HG02938 (cell line): Measurements from ENCODE around the gene RNF41.
"Not testable (repeated sequence)": the region's sequence is repeated elsewhere in the genome, so short reads cannot be mapped to it uniquely, and the experiment has no call there.

Source experiments
- ATAC-seq: cut with Tn5 transposase; IDR thresholded peaks from one replicate; pipeline ENCODE4 v1.9.1; 2021; ENCODE audit warnings: mild to moderate bottlenecking, moderate library complexity; ENCODE audit not compliant: unreplicated experiment

RNF41 gene

DNA sequence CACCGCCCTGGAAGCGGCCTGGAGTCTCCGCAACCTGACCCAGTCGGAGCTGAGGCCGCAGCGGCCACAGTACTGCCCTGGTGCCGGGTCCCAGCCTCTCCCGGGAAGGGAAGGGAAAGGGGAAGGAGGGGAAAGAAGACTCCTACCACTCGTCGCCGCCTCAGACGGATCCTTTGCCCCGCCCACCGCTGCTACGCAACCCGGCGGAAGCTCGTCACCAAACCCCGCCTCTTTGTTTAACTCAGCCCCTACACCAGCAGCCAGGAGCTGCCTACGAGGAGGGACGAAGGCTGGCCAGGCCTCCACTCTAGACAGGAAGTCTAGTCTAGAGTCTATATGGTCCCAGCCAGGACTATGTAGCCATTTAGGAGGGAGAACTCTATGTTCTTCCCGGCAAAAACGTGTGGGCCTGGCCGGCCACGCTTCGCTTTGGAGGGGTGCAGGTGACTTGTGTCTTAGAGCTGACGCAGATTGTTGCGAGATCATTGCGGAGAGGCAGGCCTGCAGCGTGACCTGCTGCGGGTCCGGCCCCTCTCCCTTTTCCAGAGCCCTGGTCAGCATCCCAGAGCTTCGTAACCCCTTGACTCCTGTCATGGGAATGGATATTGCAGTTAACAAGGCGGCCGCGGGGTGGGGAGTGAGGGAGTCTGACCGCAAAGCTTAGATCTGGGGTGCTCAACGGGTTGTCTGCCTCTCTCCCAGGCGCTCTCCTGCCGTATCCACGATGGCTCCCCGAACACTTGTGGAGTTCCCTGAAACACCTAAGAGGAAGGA is at the start of gene RNF41:
Gene RNF41 (minus strand): TSS at position 166 of the 774 bp plus-strand sequence. CDS start 7,875 bp downstream, outside the sequence.
- peak; percentile 80 for ATAC-seq

DNA sequence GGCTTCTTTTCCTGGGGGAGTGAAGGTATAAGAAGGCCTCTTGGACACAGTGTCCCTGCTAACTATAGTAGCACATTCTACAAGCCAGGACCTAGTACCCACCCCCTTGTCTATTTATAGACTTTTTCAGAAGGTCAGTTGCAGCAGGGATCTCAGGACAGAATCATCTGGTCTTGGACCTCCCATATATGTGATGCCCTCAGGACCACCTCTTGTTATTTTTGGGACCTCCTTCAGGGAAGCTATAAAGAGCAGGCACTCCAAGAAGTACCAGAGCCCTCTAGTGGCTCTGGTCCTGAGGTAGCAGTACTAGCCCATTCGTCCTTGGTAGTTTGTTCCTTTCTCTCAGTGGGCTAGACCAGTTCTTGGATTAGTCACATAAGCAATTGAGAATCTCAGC is 49.3 kb upstream of the RNF41 start:
- no peak for ATAC-seq

DNA sequence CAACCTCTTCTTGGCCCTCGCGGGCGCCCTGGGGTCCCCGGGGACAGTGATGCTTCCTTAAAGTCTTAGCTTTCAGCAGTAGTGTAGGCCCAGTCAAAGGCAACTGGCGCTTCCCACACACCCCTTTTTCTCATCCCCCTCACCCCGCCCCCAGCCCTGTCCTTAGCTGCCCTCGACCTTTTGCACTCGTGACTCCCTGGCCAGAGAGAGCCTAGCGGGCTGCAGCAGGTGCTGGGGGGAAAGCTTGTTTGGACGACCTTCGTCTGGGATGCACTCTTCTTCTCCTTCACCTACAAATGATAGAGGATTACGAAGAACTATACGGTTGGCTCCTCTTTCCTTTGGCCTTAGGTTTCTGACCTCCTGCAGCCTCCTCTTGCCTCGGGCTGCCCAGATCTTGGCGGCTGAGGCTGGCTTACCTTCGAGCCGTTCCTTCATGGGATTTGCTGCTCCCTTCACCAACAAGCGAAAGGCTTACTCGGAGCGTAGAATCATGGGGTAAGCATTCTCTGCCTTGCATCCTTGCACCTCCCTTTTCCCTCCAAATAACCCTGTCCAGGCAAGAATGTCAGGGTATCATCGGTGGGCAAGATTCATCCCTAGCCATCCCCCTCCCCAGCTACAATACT is 45.8 kb upstream of the RNF41 start:
- ATAC-seq: peak; percentile 15

GRCh38 chr12:56266693-56267442 is 45.1 kb upstream of the RNF41 start, which contains the start of gene COQ10A:
TSS of gene COQ10A (plus strand) at chr12:56266942. CDS start at chr12:56267119, 177 bp downstream.
- peak; percentile 61 for ATAC-seq

DNA sequence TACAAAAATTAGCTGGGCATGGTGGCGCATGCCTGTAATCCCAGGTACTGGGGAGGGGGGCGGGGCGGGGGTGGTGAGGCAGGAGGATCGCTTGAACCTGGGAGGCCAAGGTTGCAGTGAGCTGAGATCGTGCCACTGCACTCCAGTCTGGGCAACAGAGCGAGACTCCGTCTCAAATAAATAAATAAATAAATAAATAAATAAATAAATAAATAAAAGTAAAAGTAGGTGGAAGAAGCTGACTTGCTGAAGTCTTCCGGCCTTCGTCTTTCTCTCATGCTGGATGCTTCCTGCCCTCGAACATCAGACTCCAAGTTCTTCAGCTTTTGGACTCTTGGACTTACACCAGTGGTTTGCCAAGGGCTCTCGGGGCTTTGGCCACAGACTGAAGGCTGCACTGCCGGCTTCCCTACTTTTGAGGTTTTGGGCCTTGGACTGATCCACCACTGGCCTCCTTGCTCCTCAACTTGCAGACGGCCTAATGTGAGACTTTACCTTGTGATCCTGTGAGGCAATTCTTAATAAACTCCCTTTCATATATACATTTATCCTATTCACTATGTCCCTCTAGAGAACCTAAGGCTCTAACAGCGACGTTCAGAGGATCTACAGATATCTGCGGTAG is 44.5 kb upstream of the RNF41 start:
- ATAC-seq: not testable (repeated sequence)

DNA sequence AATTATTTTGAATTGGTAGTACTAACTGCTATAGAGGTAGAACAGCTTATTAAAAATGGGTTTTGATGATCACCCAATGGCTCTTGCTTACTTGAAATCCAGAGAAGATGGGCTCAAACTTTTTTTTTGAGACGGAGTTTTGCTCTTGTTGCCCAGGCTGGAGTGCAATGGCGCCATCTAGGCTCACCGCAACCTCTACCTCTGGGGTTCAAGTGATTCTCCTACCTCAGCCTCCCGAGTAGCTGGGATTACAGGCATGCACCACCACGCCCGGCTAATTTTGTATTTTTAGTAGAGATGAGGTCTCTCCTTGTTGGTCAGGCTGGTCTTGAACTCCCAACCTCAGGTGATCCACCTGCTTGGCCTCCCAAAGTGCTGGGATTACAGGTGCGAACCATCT is 41.2 kb upstream of the RNF41 start:
- not testable (repeated sequence) for ATAC-seq

DNA sequence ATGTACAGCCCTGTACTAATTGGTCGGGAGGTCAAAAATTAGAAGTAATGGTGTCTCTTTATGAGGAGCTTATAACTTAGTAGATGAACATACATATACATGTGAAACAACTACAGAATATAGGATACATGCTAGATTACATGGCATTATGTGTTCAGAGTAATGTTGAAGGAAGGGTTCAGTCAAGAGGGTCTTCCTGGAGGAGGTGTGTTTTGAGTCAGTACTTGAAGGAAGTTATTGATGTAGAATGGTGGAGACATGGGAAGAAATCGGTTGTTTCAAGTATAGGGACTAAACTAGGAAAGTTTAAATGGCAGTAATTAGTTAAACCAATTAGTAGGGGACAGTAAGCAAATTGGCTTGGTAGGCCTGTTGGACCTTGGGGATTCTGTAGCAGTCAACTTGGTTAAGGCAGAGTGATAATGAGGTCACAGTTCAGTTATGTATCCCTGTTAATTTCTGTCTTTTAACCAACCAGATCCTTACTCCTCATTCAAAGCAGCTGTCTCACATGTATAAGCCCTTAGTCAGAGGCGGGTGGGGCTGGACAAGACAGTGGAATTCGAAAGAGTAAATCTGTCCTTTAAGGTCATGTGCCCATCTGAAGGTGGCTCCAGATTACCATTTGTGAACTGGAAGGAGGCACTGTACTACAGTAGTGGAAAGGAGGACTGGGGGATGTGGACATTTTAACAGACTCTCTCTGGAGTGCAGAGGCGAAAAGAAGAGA is 39.9 kb upstream of the RNF41 start:
- ATAC-seq: no peak

DNA sequence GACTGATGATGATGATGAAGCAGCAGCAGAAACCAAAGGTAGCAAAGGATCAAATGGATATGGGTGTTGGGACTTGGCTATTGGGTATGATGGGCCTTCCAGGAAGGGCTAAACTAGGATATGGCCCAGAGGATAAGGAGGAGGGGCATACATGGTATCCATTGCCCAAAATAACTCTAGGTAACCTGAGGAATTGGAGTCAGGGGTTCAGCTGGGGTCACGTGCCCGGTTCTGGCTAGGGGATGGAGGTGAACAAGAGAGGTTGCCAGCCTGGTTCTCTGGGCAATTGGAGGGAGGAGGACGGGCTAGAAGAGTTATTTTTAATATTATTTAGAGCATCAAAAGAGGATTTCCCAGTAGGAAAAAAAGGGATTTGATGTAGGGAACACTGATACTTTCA is 39.2 kb upstream of the RNF41 start:
- no peak for ATAC-seq

- no peak for ATAC-seq
Measured at GRCh38 chr12:56260380-56260779, 38.7 kb upstream of the RNF41 start.

DNA sequence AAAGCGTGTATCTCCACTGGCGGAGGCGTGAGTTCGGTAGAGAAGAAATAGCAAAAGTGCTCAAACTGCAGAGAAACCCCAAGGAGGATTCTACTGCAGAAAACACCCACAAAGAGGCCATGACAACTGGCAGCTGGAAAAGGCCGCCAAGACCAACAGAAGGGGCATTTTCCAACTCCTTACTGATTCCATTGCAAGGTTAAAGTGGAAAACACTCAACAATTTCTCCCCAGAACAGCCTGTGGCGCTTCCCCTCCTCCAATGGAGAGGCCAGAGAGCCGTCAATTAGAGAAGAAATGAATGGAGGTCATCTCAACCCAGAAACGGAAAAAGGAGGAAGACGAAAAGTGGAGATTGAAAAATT is 37.1 kb upstream of the RNF41 start:
- ATAC-seq: no peak

DNA sequence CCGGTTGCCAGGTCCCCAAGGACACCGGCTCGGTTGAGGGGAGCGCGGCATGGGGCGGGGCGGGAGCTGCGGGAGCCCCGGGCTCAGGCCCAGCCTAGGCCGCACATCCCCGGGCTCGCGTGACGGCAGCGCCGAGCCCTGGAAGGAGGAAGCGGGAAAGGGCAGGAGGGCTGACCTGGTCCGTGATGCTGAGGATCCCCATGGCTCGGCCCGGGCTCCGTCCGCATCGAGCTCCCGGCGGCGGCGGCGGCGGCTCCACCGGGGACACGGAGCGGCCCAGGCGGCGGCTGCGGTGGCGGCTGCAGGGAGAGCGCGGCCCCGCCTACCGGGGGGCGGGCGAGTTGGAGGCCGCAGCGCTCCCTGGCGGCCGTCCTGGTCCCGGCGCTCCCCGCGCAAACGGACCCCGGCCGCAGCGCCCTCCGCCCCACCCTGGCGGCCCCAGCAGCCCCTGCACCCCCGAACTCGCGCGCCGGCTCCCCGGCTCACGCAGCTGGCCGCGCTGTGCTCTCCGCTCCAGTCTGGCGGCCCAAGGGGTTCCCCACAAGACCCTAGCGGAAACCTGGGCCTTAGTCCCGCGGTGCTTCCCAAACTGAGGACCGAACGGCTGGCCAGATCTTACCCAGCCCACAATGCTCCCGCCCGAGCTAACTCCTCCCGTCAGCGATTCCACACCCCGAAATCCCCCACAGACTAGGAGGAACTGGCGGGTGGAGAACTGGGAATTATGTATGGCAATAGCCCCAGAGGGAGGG is 36.5 kb upstream of the RNF41 start, which contains the start of gene ANKRD52:
Gene ANKRD52 (minus strand): TSS at position 317 of the 752 bp plus-strand sequence. CDS start 115 bp downstream, at position 202.
- ATAC-seq: peak; percentile 70

DNA sequence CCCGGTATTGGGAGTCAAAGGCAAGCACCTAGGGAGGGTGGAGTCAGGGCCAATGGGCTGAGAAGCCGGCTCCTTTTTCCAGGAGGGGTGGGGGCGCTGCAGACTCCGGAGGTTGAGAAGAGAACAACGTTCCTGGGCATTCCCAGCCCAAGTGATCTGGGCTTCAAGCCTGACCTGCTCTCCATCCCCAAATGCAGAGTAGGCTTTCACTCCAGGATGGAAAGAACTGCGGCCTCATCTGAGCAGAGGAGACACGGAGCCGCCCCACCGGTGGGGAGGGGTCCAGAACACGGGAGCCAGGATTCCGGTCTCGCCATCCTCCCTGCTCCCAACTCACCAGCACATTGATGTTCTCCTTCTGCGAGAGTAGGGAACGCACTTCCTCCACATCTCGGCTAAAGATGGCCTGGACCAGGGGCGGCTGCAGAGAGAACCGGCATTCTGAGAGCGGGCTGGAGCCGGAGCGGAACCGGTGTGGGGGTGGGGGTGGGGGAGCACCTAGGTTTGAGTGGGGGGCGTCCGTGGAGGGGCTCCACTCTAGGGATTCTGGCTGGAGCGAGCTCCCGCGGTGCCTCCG is 35.9 kb upstream of the RNF41 start:
- ATAC-seq: peak; percentile 9

GRCh38 chr12:56257071-56257470 is 35.3 kb upstream of the RNF41 start:
- no peak for ATAC-seq

- ATAC-seq: no peak
Measured at GRCh38 chr12:56256326-56256960, 34.7 kb upstream of the RNF41 start.

- ATAC-seq: no peak
Measured at GRCh38 chr12:56255671-56256070, 33.9 kb upstream of the RNF41 start.

DNA sequence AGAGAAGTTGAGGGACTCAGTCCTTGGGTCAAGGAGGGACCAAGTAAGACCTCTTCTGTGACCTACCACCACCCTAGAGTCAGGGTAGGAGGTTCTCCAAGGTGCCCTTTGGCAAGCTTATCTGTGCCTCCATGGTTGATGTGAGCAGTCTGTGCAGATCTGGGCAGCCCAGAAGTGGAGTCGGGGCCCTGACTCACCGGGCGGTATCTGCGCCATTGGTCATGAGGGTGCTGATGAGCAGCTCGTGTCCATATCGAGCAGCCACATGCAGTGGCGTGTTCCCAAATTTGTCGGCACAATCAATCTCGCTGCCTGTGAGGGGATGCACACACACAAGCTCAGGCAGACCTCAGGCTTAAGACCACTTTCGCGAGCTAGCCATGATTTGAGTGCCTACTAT is 31.4 kb upstream of the RNF41 start:
- no peak for ATAC-seq

- no peak for ATAC-seq
Measured at GRCh38 chr12:56252649-56253048, 30.9 kb upstream of the RNF41 start.

DNA sequence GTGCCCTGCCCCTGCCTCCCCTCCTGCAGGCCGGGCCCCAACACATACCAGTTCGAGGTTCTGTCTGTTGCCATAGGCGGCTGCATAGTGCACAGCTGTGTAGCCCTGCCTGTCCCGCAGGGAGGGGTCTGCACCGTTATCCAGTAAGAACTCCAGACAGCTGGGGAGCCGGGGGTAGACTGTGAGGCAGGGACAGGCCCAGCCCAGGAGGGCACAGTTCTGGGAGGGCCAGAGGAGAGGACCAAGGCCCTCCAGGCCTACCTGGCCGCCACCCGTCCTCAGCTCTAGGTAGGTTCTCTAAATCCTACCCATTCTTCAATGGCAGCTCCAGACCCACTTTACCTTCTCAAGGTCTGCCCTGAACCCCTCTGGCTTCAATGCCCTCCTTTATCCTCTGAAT is 27.0 kb upstream of the RNF41 start:
- ATAC-seq: no peak

- ATAC-seq: no peak
Measured at GRCh38 chr12:56247923-56248322, 26.2 kb upstream of the RNF41 start.
